PFSK-1 (cell line): ENCODE data around the gene NUDT4.

Experiments
- POLR2AphosphoS5 ChIP-seq: IDR thresholded peaks from 2 replicates; pipeline ENCODE4 v1.6.1; 2012; ENCODE audit warnings: low read depth, mild to moderate bottlenecking, control low read depth, low read length, moderate library complexity
- TAF1 ChIP-seq: IDR thresholded peaks from 2 replicates; pipeline ENCODE4 v1.6.1; 2012; ENCODE audit warnings: low read length, control low read depth, borderline replicate concordance; ENCODE audit not compliant: insufficient read depth
- TF ChIP-seq, protein P1 (sequence below), 2 experiments: IDR thresholded peaks; 2 replicates each; pipeline versions ENCODE4 v1.6.1 to v1.8.0; 2011 to 2012; ENCODE audit warnings: low read depth in 2 of 2, low read length in 2 of 2, control low read depth in 1 of 2, inconsistent platforms in 1 of 2, mild to moderate bottlenecking in 1 of 2, moderate library complexity in 1 of 2; ENCODE audit not compliant: insufficient read depth in 1 of 2

DNA sequence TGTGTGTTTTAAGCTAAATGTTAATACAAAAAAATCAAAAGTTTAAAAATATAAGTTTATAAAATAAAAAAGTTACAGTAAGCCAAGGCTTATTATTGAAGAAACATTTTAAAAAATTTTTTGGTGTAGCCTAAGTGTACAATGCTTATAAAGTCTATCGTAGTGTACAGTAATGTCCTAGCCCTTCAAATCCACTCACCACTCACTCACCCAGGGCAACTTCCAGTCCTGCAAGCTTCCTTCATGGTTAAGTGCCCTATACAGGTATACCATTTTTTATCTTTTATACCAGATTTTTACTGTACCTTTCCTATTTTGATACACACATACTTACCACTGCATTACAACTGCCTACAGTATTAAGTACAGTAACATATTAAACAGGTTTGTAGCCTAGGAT is 52.1 kb downstream of the NUDT4 start:
- TF ChIP-seq POLR2AphosphoS5 (no peak), TAF1 (no peak)
- TF ChIP-seq, protein P1, sequence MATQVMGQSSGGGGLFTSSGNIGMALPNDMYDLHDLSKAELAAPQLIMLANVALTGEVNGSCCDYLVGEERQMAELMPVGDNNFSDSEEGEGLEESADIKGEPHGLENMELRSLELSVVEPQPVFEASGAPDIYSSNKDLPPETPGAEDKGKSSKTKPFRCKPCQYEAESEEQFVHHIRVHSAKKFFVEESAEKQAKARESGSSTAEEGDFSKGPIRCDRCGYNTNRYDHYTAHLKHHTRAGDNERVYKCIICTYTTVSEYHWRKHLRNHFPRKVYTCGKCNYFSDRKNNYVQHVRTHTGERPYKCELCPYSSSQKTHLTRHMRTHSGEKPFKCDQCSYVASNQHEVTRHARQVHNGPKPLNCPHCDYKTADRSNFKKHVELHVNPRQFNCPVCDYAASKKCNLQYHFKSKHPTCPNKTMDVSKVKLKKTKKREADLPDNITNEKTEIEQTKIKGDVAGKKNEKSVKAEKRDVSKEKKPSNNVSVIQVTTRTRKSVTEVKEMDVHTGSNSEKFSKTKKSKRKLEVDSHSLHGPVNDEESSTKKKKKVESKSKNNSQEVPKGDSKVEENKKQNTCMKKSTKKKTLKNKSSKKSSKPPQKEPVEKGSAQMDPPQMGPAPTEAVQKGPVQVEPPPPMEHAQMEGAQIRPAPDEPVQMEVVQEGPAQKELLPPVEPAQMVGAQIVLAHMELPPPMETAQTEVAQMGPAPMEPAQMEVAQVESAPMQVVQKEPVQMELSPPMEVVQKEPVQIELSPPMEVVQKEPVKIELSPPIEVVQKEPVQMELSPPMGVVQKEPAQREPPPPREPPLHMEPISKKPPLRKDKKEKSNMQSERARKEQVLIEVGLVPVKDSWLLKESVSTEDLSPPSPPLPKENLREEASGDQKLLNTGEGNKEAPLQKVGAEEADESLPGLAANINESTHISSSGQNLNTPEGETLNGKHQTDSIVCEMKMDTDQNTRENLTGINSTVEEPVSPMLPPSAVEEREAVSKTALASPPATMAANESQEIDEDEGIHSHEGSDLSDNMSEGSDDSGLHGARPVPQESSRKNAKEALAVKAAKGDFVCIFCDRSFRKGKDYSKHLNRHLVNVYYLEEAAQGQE (IDR thresholded peaks at IDR 0.05; ENCODE audit: insufficient read depth in 1 of 2, low read depth in 2 of 2, low read length in 2 of 2), result no peak
